T-cell (primary cell): Measurements from ENCODE around the gene LRSAM1. TPM values are rescaled to one million over a fixed set of nuclear protein-coding genes. Genes with fewer than 3 reads are reported as not detected.

Experiments used
- ATAC-seq, 4 experiments: fragments of 200-7000 bp in 3 of 4; fragments of 150-1000 bp in 1 of 4; cut with Tn5 transposase; replicated peaks in 1 of 4; 1 replicate in 3 of 4; 2 replicates in 1 of 4; pipeline ENCODE4 v1.10.0; 2021; ENCODE audit warnings: moderate library complexity in 3 of 4, mild to moderate bottlenecking in 2 of 4, moderate number of reproducible peaks in 1 of 4
- CTCF ChIA-PET, 2 donors: fragments of 300-600 bp; sonication (Branson Sonifier 250); formaldehyde crosslinking; loops; one replicate each; lab custom pipeline; 2022; ENCODE audit warnings: antibody characterized with exemption in 2 of 2; lab: Charles Lee
- POLR2A ChIA-PET, 2 donors: fragments of 300-600 bp; sonication (Branson Sonifier 250); formaldehyde crosslinking; loops; one replicate each; lab custom pipeline; 2022; ENCODE audit warnings: antibody characterized with exemption in 2 of 2; lab: Charles Lee
- DNase-seq, 35 experiments: peaks; one replicate each; pipeline versions ENCODE4 v3.0.0 to v3.0.0-alpha.2; 2013 to 2023
- H3K27ac ChIP-seq: one replicate; pipeline ENCODE4 v1.5.1; 2013; ENCODE audit warnings: low read length
- H3K27me3 ChIP-seq, 2 experiments: replicated peaks in 1 of 2; 1 replicate in 1 of 2; 2 replicates in 1 of 2; pipeline versions ENCODE4 v1.6.1 to v1.7.0; 2013; ENCODE audit warnings: low read length in 1 of 2, mixed read lengths in 1 of 2; ENCODE audit not compliant: control insufficient read depth in 2 of 2, insufficient read depth in 2 of 2; ENCODE audit errors: extremely low read depth in 1 of 2
- H3K36me3 ChIP-seq, 2 donors: 1 replicate in 1 of 2; 2 replicates in 1 of 2; pipeline versions ENCODE4 v1.6.1 to v1.7.0; 2013; ENCODE audit warnings: low read length in 1 of 2; ENCODE audit not compliant: control insufficient read depth in 2 of 2, insufficient read depth in 1 of 2; ENCODE audit errors: extremely low read depth in 1 of 2
- H3K4me1 ChIP-seq, 2 experiments: 1 replicate in 1 of 2; 2 replicates in 1 of 2; pipeline versions ENCODE4 v1.6.1 to v1.7.0; 2013; ENCODE audit warnings: low read length in 2 of 2, mixed read lengths in 1 of 2; ENCODE audit not compliant: insufficient read depth in 2 of 2, control insufficient read depth in 1 of 2; ENCODE audit errors: extremely low read depth in 1 of 2
- H3K4me3 ChIP-seq, 2 donors: 1 replicate in 1 of 2; 2 replicates in 1 of 2; pipeline versions ENCODE4 v1.5.1 to v1.7.0; 2013; ENCODE audit warnings: mild to moderate bottlenecking in 2 of 2, low read length in 1 of 2, moderate library complexity in 1 of 2; ENCODE audit not compliant: control insufficient read depth in 1 of 2; ENCODE audit errors: extremely low read depth in 1 of 2
- H3K9me3 ChIP-seq: 2 replicates; pipeline ENCODE4 v1.7.0; 2013
- H3K27ac Mint-ChIP-seq, 2 donors: one replicate each; pipeline ENCODE4 v1.8.0; 2020 to 2021; ENCODE audit warnings: mild to moderate bottlenecking in 2 of 2, mixed read lengths in 2 of 2
- H3K27me3 Mint-ChIP-seq, 2 donors: one replicate each; pipeline ENCODE4 v1.8.0; 2021 to 2022; ENCODE audit warnings: mixed read lengths in 2 of 2
- H3K36me3 Mint-ChIP-seq: one replicate; pipeline ENCODE4 v1.8.0; 2021; ENCODE audit warnings: mixed read lengths
- H3K4me1 Mint-ChIP-seq, 3 donors: one replicate each; pipeline ENCODE4 v1.8.0; 2020 to 2022; ENCODE audit warnings: mixed read lengths in 3 of 3, mild to moderate bottlenecking in 1 of 3
- H3K4me3 Mint-ChIP-seq, 3 donors: one replicate each; pipeline ENCODE4 v1.8.0; 2020 to 2022; ENCODE audit warnings: mild to moderate bottlenecking in 3 of 3, mixed read lengths in 3 of 3, moderate library complexity in 3 of 3
- H3K9me3 Mint-ChIP-seq, 3 donors: one replicate each; pipeline ENCODE4 v1.8.0; 2020 to 2022; ENCODE audit warnings: mixed read lengths in 3 of 3
- WGBS: methylation state at CpG from one replicate; pipeline ENCODE4 v1.1.5; 2013; ENCODE audit warnings: missing lambda C conversion rate; ENCODE audit not compliant: insufficient coverage; 5-methylcytosine and 5-hydroxymethylcytosine counted together
- total RNA-seq, 35 experiments: library from RNA in 6 of 35; stranded (reverse) in 6 of 35; fragments of 120-200 nt in 1 of 35; gene quantifications; one replicate each; pipeline versions ENCODE4 v1.2.1 to v1.2.4 and lab custom pipeline; 2013 to 2026

Gene LRSAM1
- total RNA-seq, 5 donors from 2014 or later (not counting 1 experiment from before 2014, with no cell fraction given): 17.9 to 30.3 (median 25.1) TPM

- no peaks in the 10 kb centered on the region for H3K4me1 Mint-ChIP-seq
These were observed 84.5 kb downstream of the LRSAM1 start for GRCh38 chr9:127535834-127536233.

GRCh38 chr9:127536499-127536898, 85.2 kb downstream of the LRSAM1 start:
- WGBS: 86% methylated on average over 3 of the region's 8 CpGs
- H3K4me1 Mint-ChIP-seq: no peaks in the 10 kb centered on the region
- no peaks in the 10 kb centered on the region for H3K9me3 Mint-ChIP-seq
- no peaks in the 10 kb centered on the region for H3K36me3 Mint-ChIP-seq
- no peak overlapping the region for H3K27ac Mint-ChIP-seq
- Histone ChIP-seq H3K27me3 (no peaks in the 10 kb centered on the region), H3K36me3 (no peaks in the 10 kb centered on the region), H3K4me1 (no peaks in the 10 kb centered on the region), H3K4me3 (no peak overlapping the region), H3K9me3 (no peaks in the 10 kb centered on the region), H3K27ac (no peak overlapping the region)
- POLR2A ChIA-PET: no interaction called here
- CTCF ChIA-PET: no interaction called here
- no peak for DNase-seq
- H3K4me3 Mint-ChIP-seq: no peak overlapping the region
- no peak for ATAC-seq
- H3K27me3 Mint-ChIP-seq: no peaks in the 10 kb centered on the region

More at GRCh38 chr9:127535834-127536233, 84.5 kb downstream of the LRSAM1 start:
- Histone ChIP-seq H3K27me3 (no peaks in the 10 kb centered on the region), H3K36me3 (no peaks in the 10 kb centered on the region), H3K4me3 (no peak overlapping the region), H3K9me3 (no peaks in the 10 kb centered on the region), H3K4me1 (no peaks in the 10 kb centered on the region), H3K27ac (no peak overlapping the region)
- H3K27me3 Mint-ChIP-seq: no peaks in the 10 kb centered on the region
- H3K9me3 Mint-ChIP-seq: no peaks in the 10 kb centered on the region
- ATAC-seq (no peak), DNase-seq (no peak)
- ChIA-PET CTCF (no interaction called here), POLR2A (no interaction called here)
- H3K36me3 Mint-ChIP-seq: no peaks in the 10 kb centered on the region
- H3K27ac Mint-ChIP-seq: no peak overlapping the region
- 89% methylated on average over 14 of the region's 14 CpGs for WGBS
- no peak overlapping the region for H3K4me3 Mint-ChIP-seq

DNA sequence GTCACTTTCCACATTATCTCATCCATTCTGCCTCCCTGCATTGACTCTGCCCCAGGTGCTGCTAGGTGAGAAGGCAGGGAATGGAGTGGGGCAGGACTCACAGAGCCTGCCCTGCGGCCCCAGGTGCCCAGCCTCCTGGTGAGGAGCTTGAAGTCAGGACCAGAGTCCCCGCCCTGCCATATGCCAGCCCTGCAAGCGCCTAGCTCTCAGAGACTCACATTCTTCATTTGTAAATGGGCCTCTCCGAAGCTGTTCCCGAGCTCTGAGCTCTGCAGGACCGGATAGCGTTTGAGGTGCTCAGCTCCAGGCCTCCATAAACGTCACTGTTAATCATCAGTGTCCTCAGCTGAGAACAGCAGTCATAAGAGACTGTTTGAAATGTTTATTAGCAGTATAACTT, 85.7 kb downstream of the LRSAM1 start:
- Histone ChIP-seq H3K27me3 (no peaks in the 10 kb centered on the region), H3K4me1 (no peaks in the 10 kb centered on the region), H3K27ac (no peak overlapping the region), H3K4me3 (no peak overlapping the region), H3K36me3 (no peaks in the 10 kb centered on the region), H3K9me3 (no peaks in the 10 kb centered on the region)
- ATAC-seq (no peak), DNase-seq (no peak)
- no peak overlapping the region for H3K27ac Mint-ChIP-seq
- H3K4me3 Mint-ChIP-seq: no peak overlapping the region
- POLR2A ChIA-PET: no interaction called here
- CTCF ChIA-PET: no interaction called here
- H3K36me3 Mint-ChIP-seq: no peaks in the 10 kb centered on the region
- no peaks in the 10 kb centered on the region for H3K4me1 Mint-ChIP-seq
- 81% methylated on average over 5 of the region's 8 CpGs for WGBS
- no peaks in the 10 kb centered on the region for H3K27me3 Mint-ChIP-seq
- H3K9me3 Mint-ChIP-seq: no peaks in the 10 kb centered on the region

DNA sequence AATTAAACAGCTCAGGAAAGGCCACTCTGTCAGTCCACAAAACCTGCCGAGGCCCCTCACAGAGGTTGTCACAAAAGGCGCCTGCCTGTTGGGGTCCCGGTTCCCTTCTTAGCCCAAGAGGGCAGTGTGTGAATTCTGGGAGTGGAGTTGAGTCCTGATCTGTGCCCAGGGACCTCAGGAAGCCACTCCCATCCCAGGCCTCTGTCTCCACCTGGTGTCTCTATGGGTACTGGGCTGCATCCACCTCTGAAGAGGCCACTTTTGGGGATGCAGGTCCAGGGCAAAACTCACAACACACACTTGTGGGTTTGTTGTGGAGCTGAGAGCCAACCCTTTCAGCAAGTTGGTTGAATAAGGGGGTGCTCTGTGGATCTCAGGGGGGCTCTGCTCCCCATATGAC, 86.5 kb downstream of the LRSAM1 start:
- no peaks in the 10 kb centered on the region for H3K9me3 Mint-ChIP-seq
- H3K4me1 Mint-ChIP-seq: no peaks in the 10 kb centered on the region
- H3K9me3 ChIP-seq: no peaks in the 10 kb centered on the region
- H3K27ac Mint-ChIP-seq: no peak overlapping the region
- H3K36me3 ChIP-seq: no peaks in the 10 kb centered on the region
- no peaks in the 10 kb centered on the region for H3K27me3 Mint-ChIP-seq
- H3K36me3 Mint-ChIP-seq: no peaks in the 10 kb centered on the region
- POLR2A ChIA-PET: no interaction called here
- no peak overlapping the region for H3K4me3 ChIP-seq
- DNase-seq (no peak), ATAC-seq (no peak)
- H3K4me3 Mint-ChIP-seq: no peak overlapping the region
- no peaks in the 10 kb centered on the region for H3K4me1 ChIP-seq
- CTCF ChIA-PET: no interaction called here
- no CpG with 5 or more reads among the region's 3 CpGs for WGBS
- H3K27ac ChIP-seq: no peak overlapping the region
- H3K27me3 ChIP-seq: no peaks in the 10 kb centered on the region

DNA sequence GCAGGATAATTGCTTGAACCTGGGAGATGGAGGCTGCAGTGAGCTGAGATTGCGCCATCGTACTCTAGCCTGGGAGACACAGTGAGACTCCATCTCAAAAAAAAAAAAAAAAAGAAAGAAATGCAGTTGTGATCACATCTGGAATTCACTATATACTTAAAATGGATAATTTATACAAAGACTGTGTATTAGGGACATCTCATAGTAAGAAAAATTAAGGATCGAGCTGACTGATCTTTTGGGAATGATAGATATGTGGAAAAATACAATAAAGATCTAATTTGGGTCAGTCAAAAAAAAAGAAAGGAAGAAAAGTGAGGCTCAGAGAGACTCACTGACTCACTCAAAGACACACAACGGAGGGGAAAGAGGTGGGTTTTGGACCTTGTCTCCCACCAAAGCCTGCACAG, 87.5 kb downstream of the LRSAM1 start:
- no peak overlapping the region for H3K4me3 ChIP-seq
- no peaks in the 10 kb centered on the region for H3K27me3 ChIP-seq
- no peaks in the 10 kb centered on the region for H3K36me3 ChIP-seq
- H3K4me3 Mint-ChIP-seq: no peak overlapping the region
- no peaks in the 10 kb centered on the region for H3K9me3 ChIP-seq
- ChIA-PET CTCF (interaction anchor here in 1 of 2 donors (0.5 kb wide), 1 partner anchor 1396 kb away, joined by 5 read pairs; no protein-coding TSS in a partner anchor), POLR2A (no interaction called here)
- no CpG with 5 or more reads among the region's 4 CpGs for WGBS
- DNase-seq: no peak
- H3K27me3 Mint-ChIP-seq: no peaks in the 10 kb centered on the region
- no peak overlapping the region for H3K27ac ChIP-seq
- H3K4me1 Mint-ChIP-seq: peaks cover 0 to 5% (median 2%) of the 10 kb centered on the region in 3 donors
- no peaks in the 10 kb centered on the region for H3K9me3 Mint-ChIP-seq
- no peaks in the 10 kb centered on the region for H3K4me1 ChIP-seq
- no peak overlapping the region for H3K27ac Mint-ChIP-seq
- ATAC-seq: no peak
- H3K36me3 Mint-ChIP-seq: no peaks in the 10 kb centered on the region

GRCh38 chr9:127539259-127539981, 88.1 kb downstream of the LRSAM1 start:
- WGBS: 90% methylated on average over 11 of the region's 17 CpGs
- POLR2A ChIA-PET: no interaction called here

More at GRCh38 chr9:127539259-127539981, 88.1 kb downstream of the LRSAM1 start:
- ATAC-seq (no peak), DNase-seq (no peak)
- no peaks in the 10 kb centered on the region for H3K36me3 ChIP-seq
- H3K27ac ChIP-seq: no peak overlapping the region
- no peak overlapping the region for H3K4me3 Mint-ChIP-seq
- H3K27me3 Mint-ChIP-seq: no peaks in the 10 kb centered on the region
- CTCF ChIA-PET: interaction anchor here in 1 of 2 donors (0.5 kb wide), 1 partner anchor 1395 kb away, joined by 5 read pairs; no protein-coding TSS in a partner anchor
- H3K27ac Mint-ChIP-seq: no peak overlapping the region
- H3K9me3 Mint-ChIP-seq: no peaks in the 10 kb centered on the region
- H3K36me3 Mint-ChIP-seq: no peaks in the 10 kb centered on the region
- no peaks in the 10 kb centered on the region for H3K27me3 ChIP-seq
- no peak overlapping the region for H3K4me3 ChIP-seq
- H3K4me1 Mint-ChIP-seq: peaks cover 0 to 5% (median 2%) of the 10 kb centered on the region in 3 donors
- no peaks in the 10 kb centered on the region for H3K4me1 ChIP-seq
- H3K9me3 ChIP-seq: no peaks in the 10 kb centered on the region
